Measurements from ENCODE around the gene FOXL3. TPM values are rescaled to one million over a fixed set of nuclear protein-coding genes. Genes with fewer than 3 reads are reported as not detected.
"Not testable (repeated sequence)": the region's sequence is repeated elsewhere in the genome, so short reads cannot be mapped to it uniquely, and the experiment has no call there.

Gene FOXL3
- total and polyA plus RNA-seq, 2 donors (not counting 1 experiment from before 2014, with no cell fraction given), result not detected

DNA sequence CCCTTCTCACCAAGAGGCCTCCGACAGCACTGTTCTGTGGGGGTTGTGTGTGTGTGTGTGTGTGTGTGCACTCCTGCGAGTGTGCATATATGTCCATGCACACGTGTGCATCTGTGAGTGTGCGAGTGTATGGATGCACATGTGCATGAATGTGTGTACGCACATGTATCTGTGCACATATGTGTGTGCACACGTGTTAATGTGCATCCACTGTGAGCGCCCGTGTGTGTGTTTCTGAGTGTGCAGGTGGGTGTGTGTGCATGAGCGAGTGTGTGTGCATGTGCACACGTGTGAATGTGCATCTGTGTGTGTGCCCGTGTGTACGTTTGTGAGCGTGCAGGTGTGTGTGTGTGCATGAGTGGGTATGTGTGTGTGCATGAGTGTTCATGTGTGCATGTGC is 48.5 kb upstream of the FOXL3 start:
- ChIA-PET POLR2A (no interaction called here), CTCF (no interaction called here)
- Histone ChIP-seq H3K27ac (ENCODE audit: low read length in 2 of 2) (no peak overlapping the region), H3K27me3 (replicated peaks in 1 of 4; ENCODE audit: control extremely low read depth in 1 of 4, control insufficient read depth in 3 of 4, insufficient read depth in 4 of 4, low read length in 3 of 4) (peaks cover 0 to 3% (median 0%) of the 10 kb centered on the region in 4 experiments), H3K4me3 (ENCODE audit: control extremely low read depth in 1 of 5, extremely low read depth in 1 of 5, insufficient read depth in 1 of 5, low read depth in 2 of 5, low read length in 4 of 5) (no peak overlapping the region), H3K9ac (ENCODE audit: low read length) (no peak overlapping the region), H3K9me3 (ENCODE audit: control extremely low read depth in 1 of 3, control insufficient read depth in 2 of 3, insufficient read depth in 1 of 3, low read length in 2 of 3) (peaks cover 0 to 29% (median 0%) of the 10 kb centered on the region in 3 donors), H2AFZ (ENCODE audit: insufficient read depth, low read depth, low read length, poor library complexity, severe bottlenecking) (no peak overlapping the region), H3K4me2 (replicated peaks; ENCODE audit: low read depth, low read length, poor library complexity, severe bottlenecking) (no peak overlapping the region), H3K4me1 (ENCODE audit: control insufficient read depth in 2 of 2, insufficient read depth in 2 of 2, low read length in 2 of 2) (no peaks in the 10 kb centered on the region), H4K20me1 (ENCODE audit: control insufficient read depth, insufficient read depth, low read length, poor library complexity, severe bottlenecking) (no peaks in the 10 kb centered on the region), H3K79me2 (ENCODE audit: control insufficient read depth, insufficient read depth, low read length) (no peaks in the 10 kb centered on the region), H3K36me3 (replicated peaks in 1 of 2; ENCODE audit: control extremely low read depth in 1 of 2, control insufficient read depth in 1 of 2, extremely low read depth in 1 of 2, insufficient read depth in 2 of 2, low read length in 1 of 2) (no peaks in the 10 kb centered on the region)
- Mint-ChIP-seq H3K9me3 (ENCODE audit: insufficient read depth) (no peaks in the 10 kb centered on the region), H3K4me1 (no peaks in the 10 kb centered on the region), H3K27me3 (no peaks in the 10 kb centered on the region), H3K4me3 (no peak overlapping the region), H3K27ac (no peak overlapping the region)
- DNase-seq, result no peak
- intact Hi-C loops (cut with micrococcal nuclease), result no loop called here
- no peak for TF ChIP-seq EZH2 (IDR thresholded peaks at IDR 0.05; ENCODE audit: borderline replicate concordance, insufficient read depth, low read depth, low read length, poor library complexity, severe bottlenecking)
- TF ChIP-seq, protein P1, sequence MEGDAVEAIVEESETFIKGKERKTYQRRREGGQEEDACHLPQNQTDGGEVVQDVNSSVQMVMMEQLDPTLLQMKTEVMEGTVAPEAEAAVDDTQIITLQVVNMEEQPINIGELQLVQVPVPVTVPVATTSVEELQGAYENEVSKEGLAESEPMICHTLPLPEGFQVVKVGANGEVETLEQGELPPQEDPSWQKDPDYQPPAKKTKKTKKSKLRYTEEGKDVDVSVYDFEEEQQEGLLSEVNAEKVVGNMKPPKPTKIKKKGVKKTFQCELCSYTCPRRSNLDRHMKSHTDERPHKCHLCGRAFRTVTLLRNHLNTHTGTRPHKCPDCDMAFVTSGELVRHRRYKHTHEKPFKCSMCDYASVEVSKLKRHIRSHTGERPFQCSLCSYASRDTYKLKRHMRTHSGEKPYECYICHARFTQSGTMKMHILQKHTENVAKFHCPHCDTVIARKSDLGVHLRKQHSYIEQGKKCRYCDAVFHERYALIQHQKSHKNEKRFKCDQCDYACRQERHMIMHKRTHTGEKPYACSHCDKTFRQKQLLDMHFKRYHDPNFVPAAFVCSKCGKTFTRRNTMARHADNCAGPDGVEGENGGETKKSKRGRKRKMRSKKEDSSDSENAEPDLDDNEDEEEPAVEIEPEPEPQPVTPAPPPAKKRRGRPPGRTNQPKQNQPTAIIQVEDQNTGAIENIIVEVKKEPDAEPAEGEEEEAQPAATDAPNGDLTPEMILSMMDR (IDR thresholded peaks at IDR 0.05), result no peak
- WGBS (ENCODE audit: insufficient coverage), result 94% methylated on average over 12 of the region's 13 CpGs
- ATAC-seq (ENCODE audit: low read depth), result no peak

DNA sequence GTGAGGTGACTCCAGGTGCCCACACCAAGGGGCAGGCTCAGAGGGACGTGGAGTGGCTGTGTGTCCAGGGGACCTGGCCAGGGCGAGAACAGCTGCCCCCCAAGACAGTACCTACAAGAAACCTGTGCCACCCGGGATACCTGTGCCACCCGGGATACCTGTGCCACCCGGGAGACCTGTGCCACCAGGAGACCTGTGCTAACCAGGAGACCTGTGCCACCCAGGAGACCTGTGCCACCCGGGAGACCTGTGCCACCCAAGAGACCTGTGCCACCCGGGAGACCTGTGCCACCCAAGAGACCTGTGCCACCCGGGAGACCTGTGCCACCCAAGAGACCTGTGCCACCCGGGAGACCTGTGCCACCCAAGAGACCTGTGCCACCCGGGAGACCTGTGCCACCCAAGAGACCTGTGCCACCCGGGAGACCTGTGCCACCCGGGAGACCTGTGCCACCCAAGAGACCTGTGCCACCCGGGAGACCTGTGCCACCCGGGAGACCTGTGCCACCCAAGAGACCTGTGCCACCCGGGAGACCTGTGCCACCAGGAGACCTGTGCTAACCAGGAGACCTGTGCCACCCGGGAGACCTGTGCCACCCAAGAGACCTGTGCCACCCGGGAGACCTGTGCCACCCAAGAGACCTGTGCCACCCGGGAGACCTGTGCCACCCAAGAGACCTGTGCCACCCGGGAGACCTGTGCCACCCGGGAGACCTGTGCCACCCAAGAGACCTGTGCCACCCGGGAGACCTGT is 47.0 kb upstream of the FOXL3 start:
- CTCF ChIA-PET; ATAC-seq (ENCODE audit: low read depth); H3K4me3 Mint-ChIP-seq; H3K4me1 ChIP-seq (ENCODE audit: control insufficient read depth in 2 of 2, insufficient read depth in 2 of 2, low read length in 2 of 2); H3K36me3 ChIP-seq (replicated peaks in 1 of 2; ENCODE audit: control extremely low read depth in 1 of 2, control insufficient read depth in 1 of 2, extremely low read depth in 1 of 2, insufficient read depth in 2 of 2, low read length in 1 of 2); H3K79me2 ChIP-seq (ENCODE audit: control insufficient read depth, insufficient read depth, low read length); H3K4me2 ChIP-seq (replicated peaks; ENCODE audit: low read depth, low read length, poor library complexity, severe bottlenecking); H2AFZ ChIP-seq (ENCODE audit: insufficient read depth, low read depth, low read length, poor library complexity, severe bottlenecking); H3K27ac ChIP-seq (ENCODE audit: low read length in 2 of 2); H3K4me1 Mint-ChIP-seq; H3K27ac Mint-ChIP-seq; H4K20me1 ChIP-seq (ENCODE audit: control insufficient read depth, insufficient read depth, low read length, poor library complexity, severe bottlenecking); H3K27me3 Mint-ChIP-seq; DNase-seq; intact Hi-C loops (cut with micrococcal nuclease); POLR2A ChIA-PET; H3K27me3 ChIP-seq (replicated peaks in 1 of 4; ENCODE audit: control extremely low read depth in 1 of 4, control insufficient read depth in 3 of 4, insufficient read depth in 4 of 4, low read length in 3 of 4); H3K9ac ChIP-seq (ENCODE audit: low read length); H3K9me3 Mint-ChIP-seq (ENCODE audit: insufficient read depth); H3K4me3 ChIP-seq (ENCODE audit: control extremely low read depth in 1 of 5, extremely low read depth in 1 of 5, insufficient read depth in 1 of 5, low read depth in 2 of 5, low read length in 4 of 5): not testable (repeated sequence)
- H3K9me3 ChIP-seq (ENCODE audit: control extremely low read depth in 1 of 3, control insufficient read depth in 2 of 3, insufficient read depth in 1 of 3, low read length in 2 of 3), result peaks cover 0 to 21% (median 0%) of the 10 kb centered on the region in 3 donors
- WGBS (ENCODE audit: insufficient coverage), result 100% methylated on average over 1 of the region's 21 CpGs

DNA sequence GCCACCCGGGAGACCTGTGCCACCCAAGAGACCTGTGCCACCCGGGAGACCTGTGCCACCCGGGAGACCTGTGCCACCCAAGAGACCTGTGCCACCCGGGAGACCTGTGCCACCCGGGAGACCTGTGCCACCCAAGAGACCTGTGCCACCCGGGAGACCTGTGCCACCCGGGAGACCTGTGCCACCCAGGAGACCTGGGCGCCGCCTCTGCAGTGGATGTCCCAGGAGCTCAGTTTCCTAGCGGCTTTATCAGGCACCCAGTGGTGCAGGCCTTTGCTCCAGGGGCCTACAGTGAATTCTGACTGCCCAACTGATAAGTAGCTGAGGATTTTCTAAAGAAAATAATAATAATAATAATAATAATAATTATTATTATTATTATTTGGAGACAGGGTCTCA is 46.4 kb upstream of the FOXL3 start:
- H4K20me1 ChIP-seq (ENCODE audit: control insufficient read depth, insufficient read depth, low read length, poor library complexity, severe bottlenecking); H2AFZ ChIP-seq (ENCODE audit: insufficient read depth, low read depth, low read length, poor library complexity, severe bottlenecking); H3K79me2 ChIP-seq (ENCODE audit: control insufficient read depth, insufficient read depth, low read length); H3K9me3 Mint-ChIP-seq (ENCODE audit: insufficient read depth); H3K27ac Mint-ChIP-seq; DNase-seq; H3K27me3 Mint-ChIP-seq; H3K4me1 ChIP-seq (ENCODE audit: control insufficient read depth in 2 of 2, insufficient read depth in 2 of 2, low read length in 2 of 2); H3K4me3 Mint-ChIP-seq; H3K4me1 Mint-ChIP-seq; H3K27me3 ChIP-seq (replicated peaks in 1 of 4; ENCODE audit: control extremely low read depth in 1 of 4, control insufficient read depth in 3 of 4, insufficient read depth in 4 of 4, low read length in 3 of 4); H3K4me3 ChIP-seq (ENCODE audit: control extremely low read depth in 1 of 5, extremely low read depth in 1 of 5, insufficient read depth in 1 of 5, low read depth in 2 of 5, low read length in 4 of 5); H3K4me2 ChIP-seq (replicated peaks; ENCODE audit: low read depth, low read length, poor library complexity, severe bottlenecking); H3K36me3 ChIP-seq (replicated peaks in 1 of 2; ENCODE audit: control extremely low read depth in 1 of 2, control insufficient read depth in 1 of 2, extremely low read depth in 1 of 2, insufficient read depth in 2 of 2, low read length in 1 of 2); POLR2A ChIA-PET; CTCF ChIA-PET; ATAC-seq (ENCODE audit: low read depth); H3K9ac ChIP-seq (ENCODE audit: low read length); H3K27ac ChIP-seq (ENCODE audit: low read length in 2 of 2); intact Hi-C loops (cut with micrococcal nuclease): not testable (repeated sequence)
- 89% methylated on average over 3 of the region's 10 CpGs for WGBS (ENCODE audit: insufficient coverage)
- peaks cover 0 to 21% (median 0%) of the 10 kb centered on the region in 3 donors for H3K9me3 ChIP-seq (ENCODE audit: control extremely low read depth in 1 of 3, control insufficient read depth in 2 of 3, insufficient read depth in 1 of 3, low read length in 2 of 3)
